CD4-positive, alpha-beta T cell (primary cell): ENCODE results near the gene SEMA4B. TPM values are rescaled to one million over a fixed set of nuclear protein-coding genes. Genes with fewer than 3 reads are reported as not detected.

Experiments used
- ATAC-seq: fragments of 200-7000 bp; cut with Tn5 transposase; one replicate; pipeline ENCODE4 v1.10.0; 2022; ENCODE audit warnings: mild to moderate bottlenecking; ENCODE audit not compliant: poor library complexity
- CTCF ChIA-PET: fragments of 350-600 bp; sonication (Branson Sonifier 250); formaldehyde crosslinking; loops from one replicate; lab custom pipeline; 2021; ENCODE audit warnings: antibody characterized with exemption, inconsistent platforms; lab: Charles Lee
- POLR2A ChIA-PET: fragments of 350-600 bp; sonication (Branson Sonifier 250); formaldehyde crosslinking; loops from one replicate; lab custom pipeline; 2021; ENCODE audit warnings: antibody characterized with exemption, inconsistent platforms; lab: Charles Lee
- DNase-seq, 14 experiments: peaks; one replicate each; pipeline ENCODE4 v3.0.0-alpha.2; 2013 to 2020; ENCODE audit warnings: mixed read lengths in 2 of 14
- H3K27ac ChIP-seq, 2 donors: one replicate each; pipeline versions ENCODE4 v1.5.1 to v1.7.0; 2013; ENCODE audit warnings: low read length in 2 of 2, low read depth in 1 of 2, mild to moderate bottlenecking in 1 of 2
- H3K27me3 ChIP-seq, 2 experiments: 1 replicate in 1 of 2; 2 replicates in 1 of 2; pipeline versions ENCODE4 v1.6.1 to v1.7.0; 2013; ENCODE audit warnings: low read length in 2 of 2, control low read depth in 1 of 2, mild to moderate bottlenecking in 1 of 2, moderate library complexity in 1 of 2; ENCODE audit not compliant: insufficient read depth in 2 of 2, control insufficient read depth in 1 of 2
- H3K36me3 ChIP-seq: one replicate; pipeline ENCODE4 v1.6.1; 2013; ENCODE audit warnings: low read length, control low read depth; ENCODE audit not compliant: insufficient read depth
- H3K4me1 ChIP-seq: one replicate; pipeline ENCODE4 v1.6.1; 2013; ENCODE audit warnings: low read length, control low read depth; ENCODE audit not compliant: insufficient read depth
- H3K4me3 ChIP-seq: one replicate; pipeline ENCODE4 v1.5.1; 2013; ENCODE audit warnings: mild to moderate bottlenecking, low read length, moderate library complexity
- H3K9me3 ChIP-seq, 2 experiments: 1 replicate in 1 of 2; 2 replicates in 1 of 2; pipeline versions ENCODE4 v1.6.1 to v1.7.0; 2013; ENCODE audit warnings: low read length in 2 of 2, mild to moderate bottlenecking in 2 of 2, control low read depth in 1 of 2, moderate library complexity in 1 of 2; ENCODE audit not compliant: control insufficient read depth in 1 of 2, insufficient read depth in 1 of 2
- H3K27ac Mint-ChIP-seq: one replicate; pipeline ENCODE4 v1.8.0; 2020; ENCODE audit warnings: mixed read lengths
- H3K27me3 Mint-ChIP-seq: one replicate; pipeline ENCODE4 v1.8.0; 2021; ENCODE audit warnings: mixed read lengths
- H3K36me3 Mint-ChIP-seq: one replicate; pipeline ENCODE4 v1.8.0; 2021; ENCODE audit warnings: low read depth, mixed read lengths
- H3K4me1 Mint-ChIP-seq: one replicate; pipeline ENCODE4 v1.8.0; 2021; ENCODE audit warnings: low read depth, mixed read lengths
- H3K4me3 Mint-ChIP-seq: one replicate; pipeline ENCODE4 v1.8.0; 2020; ENCODE audit warnings: mild to moderate bottlenecking, mixed read lengths
- H3K9me3 Mint-ChIP-seq: one replicate; pipeline ENCODE4 v1.8.0; 2020; ENCODE audit warnings: mixed read lengths
- intact Hi-C, 2 experiments: fragments of 100-400 bp; cut with DNase I in 1 of 2; cut with micrococcal nuclease in 1 of 2; formaldehyde crosslinking; loops; one replicate each; pipeline versions ENCODE4 v1.15.1 to v1.9.0; 2023 to 2025; cut with DNase I, micrococcal nuclease
- total RNA-seq, 174 experiments: library from RNA in 2 of 174; stranded (reverse) in 2 of 174; gene quantifications; one replicate each; pipeline ENCODE4 v1.2.3 and lab custom pipeline; 2021 to 2026
- TF ChIP-seq, protein P1 (sequence below): fragments of 200-600 bp; IDR thresholded peaks from one replicate; pipeline ENCODE4 v1.8.0; 2022; ENCODE audit warnings: antibody characterized with exemption, mild to moderate bottlenecking

The SEMA4B gene
- total RNA-seq, 2 experiments from 2014 or later: 8.0 to 9.5 TPM

DNA sequence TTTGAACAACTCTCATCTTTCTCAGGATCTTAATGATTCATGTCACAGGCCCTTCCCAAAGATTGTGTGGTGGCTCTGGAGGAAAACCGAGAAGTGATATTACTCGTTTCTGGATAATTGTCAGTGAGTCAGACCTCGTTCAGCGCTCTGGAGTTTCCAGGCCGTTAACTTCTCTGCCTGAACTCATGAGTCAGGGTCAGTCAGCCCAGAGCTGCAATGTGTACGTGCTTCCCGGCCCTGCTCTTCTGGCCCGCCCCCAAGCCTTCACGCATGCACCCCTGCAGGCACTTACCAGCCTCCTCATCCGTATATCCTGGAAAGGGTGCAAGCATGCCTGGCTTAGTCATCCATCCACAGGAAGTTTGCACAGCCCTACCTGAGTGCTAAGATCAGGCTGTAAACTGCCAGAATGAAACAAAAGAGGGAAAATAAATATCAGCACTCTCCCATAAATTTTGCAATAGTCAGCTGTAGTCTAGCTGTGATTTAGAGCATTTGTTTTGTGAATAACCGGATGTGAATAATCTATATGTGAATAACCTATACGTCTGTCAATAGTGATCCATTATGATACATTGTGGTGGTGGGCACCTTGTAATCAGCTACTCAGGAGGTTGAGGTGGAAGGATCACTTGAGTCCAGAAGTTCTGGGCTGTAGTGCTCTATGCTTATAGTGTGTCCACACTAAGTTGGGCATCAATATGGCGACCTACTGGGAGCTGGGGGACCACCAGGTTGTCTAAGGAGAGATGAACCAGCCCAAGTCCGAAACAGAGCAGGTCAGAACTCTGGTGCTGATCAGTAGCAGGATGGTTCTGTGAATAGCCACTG lies 35.3 kb upstream of the SEMA4B start:
- H3K36me3 Mint-ChIP-seq: no peaks in the 10 kb centered on the region
- intact Hi-C loops: no loop called here
- Histone ChIP-seq H3K27me3 (no peaks in the 10 kb centered on the region), H3K4me1 (no peaks in the 10 kb centered on the region), H3K27ac (no peak overlapping the region), H3K9me3 (no peaks in the 10 kb centered on the region), H3K4me3 (no peak overlapping the region), H3K36me3 (no peaks in the 10 kb centered on the region)
- H3K4me3 Mint-ChIP-seq: no peak overlapping the region
- ChIA-PET CTCF (no interaction called here), POLR2A (interaction anchor here (0.6 kb wide), 1 partner anchor 50 kb away, joined by 4 read pairs; no protein-coding TSS in a partner anchor)
- DNase-seq (peak in 2 of 14 experiments; percentile 59 to 74), ATAC-seq (no peak)
- TF ChIP-seq, protein P1, sequence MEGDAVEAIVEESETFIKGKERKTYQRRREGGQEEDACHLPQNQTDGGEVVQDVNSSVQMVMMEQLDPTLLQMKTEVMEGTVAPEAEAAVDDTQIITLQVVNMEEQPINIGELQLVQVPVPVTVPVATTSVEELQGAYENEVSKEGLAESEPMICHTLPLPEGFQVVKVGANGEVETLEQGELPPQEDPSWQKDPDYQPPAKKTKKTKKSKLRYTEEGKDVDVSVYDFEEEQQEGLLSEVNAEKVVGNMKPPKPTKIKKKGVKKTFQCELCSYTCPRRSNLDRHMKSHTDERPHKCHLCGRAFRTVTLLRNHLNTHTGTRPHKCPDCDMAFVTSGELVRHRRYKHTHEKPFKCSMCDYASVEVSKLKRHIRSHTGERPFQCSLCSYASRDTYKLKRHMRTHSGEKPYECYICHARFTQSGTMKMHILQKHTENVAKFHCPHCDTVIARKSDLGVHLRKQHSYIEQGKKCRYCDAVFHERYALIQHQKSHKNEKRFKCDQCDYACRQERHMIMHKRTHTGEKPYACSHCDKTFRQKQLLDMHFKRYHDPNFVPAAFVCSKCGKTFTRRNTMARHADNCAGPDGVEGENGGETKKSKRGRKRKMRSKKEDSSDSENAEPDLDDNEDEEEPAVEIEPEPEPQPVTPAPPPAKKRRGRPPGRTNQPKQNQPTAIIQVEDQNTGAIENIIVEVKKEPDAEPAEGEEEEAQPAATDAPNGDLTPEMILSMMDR: no peak
- no peaks in the 10 kb centered on the region for H3K9me3 Mint-ChIP-seq
- H3K4me1 Mint-ChIP-seq: no peaks in the 10 kb centered on the region
- no peaks in the 10 kb centered on the region for H3K27me3 Mint-ChIP-seq
- no peak overlapping the region for H3K27ac Mint-ChIP-seq

DNA sequence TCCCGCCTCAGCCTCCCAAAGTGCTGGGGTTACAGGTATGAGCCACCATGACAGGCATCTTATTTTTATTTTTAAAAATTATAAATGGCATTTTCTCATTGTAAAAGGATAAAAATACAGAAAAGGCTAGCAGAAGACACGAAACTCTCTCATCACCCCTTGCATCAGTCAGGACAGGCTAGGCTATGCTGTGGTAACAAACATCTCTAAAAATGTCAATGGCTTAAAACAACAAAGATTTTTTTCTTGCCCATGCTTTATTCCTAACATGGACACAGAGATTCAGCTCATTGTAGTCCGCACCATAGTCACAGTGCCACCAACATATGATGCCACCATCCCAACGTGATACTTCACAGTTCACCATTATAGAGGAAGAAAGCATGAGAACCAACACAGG lies 34.0 kb upstream of the SEMA4B start:
- Mint-ChIP-seq H3K4me1 (no peaks in the 10 kb centered on the region), H3K27ac (no peak overlapping the region), H3K27me3 (no peaks in the 10 kb centered on the region), H3K9me3 (no peaks in the 10 kb centered on the region), H3K4me3 (no peak overlapping the region), H3K36me3 (no peaks in the 10 kb centered on the region)
- ChIA-PET POLR2A (no interaction called here), CTCF (no interaction called here)
- intact Hi-C loops: no loop called here
- H3K27me3 ChIP-seq: no peaks in the 10 kb centered on the region
- no peaks in the 10 kb centered on the region for H3K36me3 ChIP-seq
- no peak overlapping the region for H3K4me3 ChIP-seq
- TF ChIP-seq, protein P1: no peak
- H3K27ac ChIP-seq: no peak overlapping the region
- DNase-seq: no peak
- no peaks in the 10 kb centered on the region for H3K4me1 ChIP-seq
- H3K9me3 ChIP-seq: no peaks in the 10 kb centered on the region
- ATAC-seq: no peak

DNA sequence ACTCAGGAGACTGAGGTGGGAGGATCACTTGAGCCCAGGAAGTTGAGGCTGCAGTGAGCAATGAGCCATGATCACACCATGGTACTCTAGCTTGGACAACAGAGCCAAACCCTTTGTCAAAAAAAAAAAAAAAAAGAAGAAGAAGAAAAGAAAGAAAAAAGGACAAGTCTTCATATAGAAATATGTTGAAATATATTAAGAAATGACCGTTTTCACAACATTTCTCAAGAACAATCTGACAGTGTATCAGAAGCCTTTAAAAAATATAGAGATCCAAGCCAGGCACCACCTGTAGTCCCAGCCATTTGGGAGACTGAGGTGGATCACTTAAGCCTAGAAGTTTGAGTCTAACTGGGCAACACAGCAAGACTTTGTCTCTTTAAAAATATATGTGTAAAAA lies 29.5 kb upstream of the SEMA4B start:
- no peaks in the 10 kb centered on the region for H3K36me3 ChIP-seq
- Mint-ChIP-seq H3K9me3 (no peaks in the 10 kb centered on the region), H3K27me3 (no peaks in the 10 kb centered on the region), H3K27ac (no peak overlapping the region), H3K4me1 (no peaks in the 10 kb centered on the region), H3K4me3 (no peak overlapping the region), H3K36me3 (no peaks in the 10 kb centered on the region)
- DNase-seq: no peak
- POLR2A ChIA-PET: no interaction called here
- no peaks in the 10 kb centered on the region for H3K9me3 ChIP-seq
- H3K4me1 ChIP-seq: no peaks in the 10 kb centered on the region
- intact Hi-C loops: no loop called here
- CTCF ChIA-PET: no interaction called here
- H3K27ac ChIP-seq: no peak overlapping the region
- H3K27me3 ChIP-seq: no peaks in the 10 kb centered on the region
- TF ChIP-seq, protein P1: no peak
- no peak overlapping the region for H3K4me3 ChIP-seq
- no peak for ATAC-seq
